Measurements from ENCODE around the gene DERA.

GRCh38 chr12:15995801-15996200, 84.7 kb downstream of the DERA start:
- no peak for TF ChIP-seq CTCF (IDR thresholded peaks at IDR 0.05; ENCODE audit: low read length)
- TF ChIP-seq EZH2 (IDR thresholded peaks at IDR 0.05; ENCODE audit: borderline replicate concordance, low read length), result no peak

Measured in OCI-LY1 (cell line).